Measurements from ENCODE around the gene ABAT. TPM values are rescaled to one million over a fixed set of nuclear protein-coding genes. Genes with fewer than 3 reads are reported as not detected.

Gene ABAT
- total RNA-seq, 1 experiment from 2014 or later = 7.3 TPM

- Histone ChIP-seq H3K4me2 (ENCODE audit: insufficient read depth, insufficient read length, low read length) (no peak overlapping the region), H3K23me2 (ENCODE audit: insufficient read length, low read depth, low read length, poor library complexity, severe bottlenecking) (no peaks in the 10 kb centered on the region), H4K8ac (replicated peaks; ENCODE audit: insufficient read length, low read depth, low read length) (no peak overlapping the region), H2BK120ac (ENCODE audit: low read depth, low read length, poor library complexity, severe bottlenecking) (no peak overlapping the region), H3K14ac (ENCODE audit: insufficient read depth, low read length) (no peak overlapping the region; the same call in 1 of the 2 replicates), H3K23ac (ENCODE audit: insufficient read length, low read depth, low read length) (no peak overlapping the region), H4K5ac (ENCODE audit: insufficient read length, low read depth, low read length) (no peak overlapping the region), H3K4ac (ENCODE audit: low read depth, low read length) (no peak overlapping the region), H3T11ph (ENCODE audit: low read length) (no peak overlapping the region), H3K9me3 (ENCODE audit: control insufficient read depth, low read depth, low read length) (no peaks in the 10 kb centered on the region), H4K91ac (ENCODE audit: insufficient read length, low read depth, low read length) (no peak overlapping the region), H3K79me1 (ENCODE audit: insufficient read depth, low read depth, low read length, poor library complexity, severe bottlenecking) (no peaks in the 10 kb centered on the region), H4K20me1 (ENCODE audit: control insufficient read depth, insufficient read depth, insufficient read length) (no peaks in the 10 kb centered on the region), H2BK20ac (ENCODE audit: low read depth, low read length, poor library complexity, severe bottlenecking) (no peak overlapping the region), H2BK12ac (ENCODE audit: insufficient read length, low read depth, low read length) (no peak overlapping the region), H3K27ac (ENCODE audit: insufficient read length, low read depth, low read length) (no peak overlapping the region), H2AK5ac (ENCODE audit: insufficient read length, low read length) (no peak overlapping the region), H2BK5ac (ENCODE audit: insufficient read length, low read length) (no peak overlapping the region), H2AFZ (ENCODE audit: low read length) (no peak overlapping the region), H3K27me3 (ENCODE audit: insufficient read depth, low read length) (no peaks in the 10 kb centered on the region), H3K9ac (ENCODE audit: extremely low read depth, insufficient read length, low read length) (no peak overlapping the region), H2BK15ac (ENCODE audit: low read depth, low read length) (no peak overlapping the region), H3K79me2 (ENCODE audit: insufficient read depth, low read length) (no peaks in the 10 kb centered on the region), H3K56ac (ENCODE audit: insufficient read length, low read depth, low read length) (no peak overlapping the region), H3K4me1 (ENCODE audit: insufficient read depth, low read length) (no peaks in the 10 kb centered on the region), H3K18ac (ENCODE audit: insufficient read length, low read depth, low read length) (no peak overlapping the region)
- Mint-ChIP-seq H3K4me1 (no peaks in the 10 kb centered on the region), H3K9me3 (no peaks in the 10 kb centered on the region), H3K36me3 (ENCODE audit: insufficient read depth in 1 of 3, low read depth in 3 of 3) (peaks cover 42 to 85% (median 77%) of the 10 kb centered on the region in 3 experiments), H3K27ac (peak overlapping the region in 2 of 3 experiments; percentile 8 to 9; a peak in 2 of 7 replicates), H3K4me3 (no peak overlapping the region; a peak in 1 of 5 replicates), H3K27me3 (ENCODE audit: low read depth) (no peaks in the 10 kb centered on the region)
- no peak for DNase-seq
- TF ChIP-seq, protein P1, sequence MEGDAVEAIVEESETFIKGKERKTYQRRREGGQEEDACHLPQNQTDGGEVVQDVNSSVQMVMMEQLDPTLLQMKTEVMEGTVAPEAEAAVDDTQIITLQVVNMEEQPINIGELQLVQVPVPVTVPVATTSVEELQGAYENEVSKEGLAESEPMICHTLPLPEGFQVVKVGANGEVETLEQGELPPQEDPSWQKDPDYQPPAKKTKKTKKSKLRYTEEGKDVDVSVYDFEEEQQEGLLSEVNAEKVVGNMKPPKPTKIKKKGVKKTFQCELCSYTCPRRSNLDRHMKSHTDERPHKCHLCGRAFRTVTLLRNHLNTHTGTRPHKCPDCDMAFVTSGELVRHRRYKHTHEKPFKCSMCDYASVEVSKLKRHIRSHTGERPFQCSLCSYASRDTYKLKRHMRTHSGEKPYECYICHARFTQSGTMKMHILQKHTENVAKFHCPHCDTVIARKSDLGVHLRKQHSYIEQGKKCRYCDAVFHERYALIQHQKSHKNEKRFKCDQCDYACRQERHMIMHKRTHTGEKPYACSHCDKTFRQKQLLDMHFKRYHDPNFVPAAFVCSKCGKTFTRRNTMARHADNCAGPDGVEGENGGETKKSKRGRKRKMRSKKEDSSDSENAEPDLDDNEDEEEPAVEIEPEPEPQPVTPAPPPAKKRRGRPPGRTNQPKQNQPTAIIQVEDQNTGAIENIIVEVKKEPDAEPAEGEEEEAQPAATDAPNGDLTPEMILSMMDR (conservative IDR thresholded peaks at IDR 0.05) = no peak
- WGBS (ENCODE audit: extremely low coverage, insufficient read length, low lambda C conversion rate) = no CpG with 5 or more reads among the region's 15 CpGs
These were observed 42.5 kb upstream of the ABAT start for GRCh38 chr16:8631818-8632465.
